VCaP (cell line): Measurements from ENCODE around the gene PANK3.
A peak's percentile ranks its signal among the peaks of the same experiment; 100 is the strongest.
"Not testable (repeated sequence)": the region's sequence is repeated elsewhere in the genome, so short reads cannot be mapped to it uniquely, and the experiment has no call there.

Experiments used
- H3K27ac ChIP-seq: fragments of 450-650 bp; 2 replicates; pipeline ENCODE4 v1.5.1; 2017
- CTCF ChIP-seq: fragments of 450-650 bp; conservative IDR thresholded peaks from 2 replicates; pipeline ENCODE4 v1.5.1; 2017; ENCODE audit warnings: mild to moderate bottlenecking, moderate library complexity

The PANK3 gene

DNA sequence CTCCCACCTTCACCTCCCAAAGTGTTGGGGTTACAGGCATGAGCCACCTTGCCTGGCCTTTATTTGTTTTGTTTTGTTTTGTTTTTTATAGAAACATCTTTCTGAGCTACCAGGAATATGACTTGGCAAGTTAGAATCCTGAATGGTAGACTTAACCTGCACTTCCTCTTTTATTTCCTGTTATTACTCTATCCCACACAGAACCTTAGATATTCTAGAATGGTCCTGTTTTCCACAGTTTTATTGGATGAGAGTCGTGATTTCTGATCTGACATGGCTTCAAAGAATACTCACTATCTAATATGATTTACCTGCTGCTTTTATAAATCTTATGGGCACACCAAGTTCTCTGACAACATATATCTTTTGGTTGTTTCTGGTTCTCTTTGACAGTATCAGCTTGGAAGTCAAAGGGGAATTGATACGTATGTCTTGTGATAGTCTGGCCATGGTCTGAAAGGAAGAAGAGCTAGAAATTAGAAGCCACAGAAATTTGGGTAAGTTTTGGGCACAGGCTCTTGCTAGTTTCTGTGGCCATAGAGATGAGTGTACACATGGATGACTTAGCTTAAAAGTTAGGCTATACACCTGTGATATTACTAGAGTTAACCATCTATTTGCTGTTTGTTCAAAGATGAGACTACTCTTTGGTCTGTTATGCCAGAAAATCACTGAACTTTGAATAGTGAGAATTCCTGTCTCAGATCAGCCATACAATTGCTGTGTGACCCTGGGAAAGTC lies 4.7 kb upstream of the PANK3 start:
- H3K27ac ChIP-seq, result no peak overlapping the region
- no peak for TF ChIP-seq CTCF

DNA sequence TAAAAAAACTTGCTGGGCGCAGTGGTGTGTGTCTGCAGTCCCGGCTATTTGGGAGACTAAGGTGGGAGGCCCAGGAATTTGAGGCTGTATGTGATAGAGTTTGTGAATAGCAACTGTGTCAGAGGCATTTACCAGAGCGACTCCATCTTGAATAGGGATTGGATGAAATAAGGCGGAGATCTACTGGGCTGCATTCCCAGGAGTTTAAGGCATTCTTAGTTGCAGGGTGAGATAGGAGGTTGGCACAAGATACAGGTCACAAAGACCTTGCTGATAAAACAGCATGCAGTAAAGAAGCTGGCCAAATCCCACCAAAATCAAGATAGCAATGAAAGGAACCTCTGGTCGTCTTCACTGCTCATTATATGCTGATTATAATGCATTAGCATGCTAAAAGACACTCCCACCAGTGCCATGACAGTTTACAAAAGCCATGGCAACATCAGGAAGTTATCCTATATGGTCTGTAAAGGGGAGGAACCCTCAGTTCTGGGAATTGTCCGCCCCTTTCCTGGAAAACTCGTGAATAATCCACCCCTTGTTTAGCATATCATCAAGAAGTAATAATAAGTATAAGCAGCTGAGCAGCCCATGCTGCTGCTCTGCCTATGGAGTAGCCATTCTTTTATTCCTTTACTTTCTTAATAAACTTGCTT lies 1.8 kb upstream of the PANK3 start:
- H3K27ac ChIP-seq, result peak overlapping the region; percentile 87

GRCh38 chr5:168580227-168580508 lies 1.0 kb upstream of the PANK3 start:
- peak overlapping the region; percentile 87 for H3K27ac ChIP-seq
- no peak for TF ChIP-seq CTCF

- peak overlapping the region; percentile 87 for H3K27ac ChIP-seq
- TF ChIP-seq CTCF, result no peak
These were observed 489 bp upstream of the PANK3 start for GRCh38 chr5:168579488-168580226.

DNA sequence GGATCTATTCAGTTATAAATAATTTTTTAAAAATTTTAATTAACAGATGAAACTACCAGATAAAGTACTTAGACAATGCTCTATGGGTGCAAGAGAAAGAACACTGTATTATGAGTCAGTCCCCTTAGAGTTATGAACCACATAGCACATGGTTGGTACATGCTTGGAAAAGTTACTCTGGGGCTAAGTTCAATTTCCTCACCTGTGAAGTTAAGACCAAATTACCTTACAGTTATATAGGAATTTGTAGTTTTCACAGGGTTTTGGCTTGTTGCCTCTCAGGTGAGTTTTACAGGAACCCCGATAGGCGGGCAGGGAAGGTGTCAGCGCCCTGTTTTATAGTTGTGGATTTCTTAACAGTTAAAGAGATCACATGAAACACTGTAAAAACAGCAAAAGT lies 1.2 kb downstream of the PANK3 start:
- no peak for TF ChIP-seq CTCF
- H3K27ac ChIP-seq, result peak overlapping the region; percentile 87

GRCh38 chr5:168575391-168576372 lies 3.5 kb downstream of the PANK3 start:
- TF ChIP-seq CTCF, result no peak
- no peak overlapping the region for H3K27ac ChIP-seq

- not testable (repeated sequence) for H3K27ac ChIP-seq
These were observed 5.0 kb downstream of the PANK3 start for GRCh38 chr5:168574156-168574555.

- H3K27ac ChIP-seq, result not testable (repeated sequence)
These were observed 5.5 kb downstream of the PANK3 start for GRCh38 chr5:168573663-168574062.
